Measurements from ENCODE around the gene PIP5K1B.

GRCh38 chr9:68949271-68950000 lies 244.4 kb downstream of the PIP5K1B start:
- TF ChIP-seq MAX (IDR thresholded peaks at IDR 0.05) (no peak), POLR2A (IDR thresholded peaks at IDR 0.05; ENCODE audit: borderline replicate concordance, extremely low read depth, insufficient read depth, insufficient read length) (no peak), REST (IDR thresholded peaks at IDR 0.05; ENCODE audit: low read depth) (no peak), CTCF (IDR thresholded peaks at IDR 0.05 in 2 of 3, conservative IDR thresholded peaks at IDR 0.05 in 1 of 3; ENCODE audit: borderline replicate concordance in 1 of 3, insufficient read depth in 1 of 3, low read depth in 2 of 3, low read length in 2 of 3) (no peak), POLR2AphosphoS5 (IDR thresholded peaks at IDR 0.05; ENCODE audit: low read depth, low read length) (no peak), EZH2phosphoT487 (IDR thresholded peaks at IDR 0.05; ENCODE audit: borderline replicate concordance) (no peak), JUND (IDR thresholded peaks at IDR 0.05) (no peak), ATF3 (IDR thresholded peaks at IDR 0.05) (no peak), SRF (IDR thresholded peaks at IDR 0.05; ENCODE audit: low read depth) (no peak), SIN3A (IDR thresholded peaks at IDR 0.05; ENCODE audit: low read depth) (no peak), EZH2 (IDR thresholded peaks at IDR 0.05) (no peak)

Data from HCT116 (cell line).